Measurements from ENCODE around the gene RLF. TPM values are rescaled to one million over a fixed set of nuclear protein-coding genes. Genes with fewer than 3 reads are reported as not detected.
A peak's percentile ranks its signal among the peaks of the same experiment; 100 is the strongest.

Gene RLF
- total RNA-seq, 4 donors from 2014 or later, result 19.4 to 28.7 (median 27.9) TPM

- WGBS, 2 donors (ENCODE audit: low coverage in 1 of 2), result 15 to 17% methylated on average over 4 to 6 of the region's 7 CpGs
- Histone ChIP-seq H3K4me1 (peaks cover 0 to 3% (median 0%) of the 10 kb centered on the region in 3 donors), H3K4me3 (no peak overlapping the region), H3K9me3 (no peaks in the 10 kb centered on the region), H3K36me3 (no peaks in the 10 kb centered on the region), H3K27ac (no peak overlapping the region), H3K27me3 (peaks cover 29% of the 10 kb centered on the region)
- TF ChIP-seq EP300 (IDR thresholded peaks at IDR 0.05) (no peak), CTCF (IDR thresholded peaks at IDR 0.05) (peak; percentile 65 to 80 (median 71))
- peak; percentile 75 for ATAC-seq
These were observed 17.2 kb upstream of the RLF start for GRCh38 chr1:40143891-40144575.

- TF ChIP-seq EP300 (IDR thresholded peaks at IDR 0.05), result no peak
- TF ChIP-seq POLR2AphosphoS5 (IDR thresholded peaks at IDR 0.05), result no peak
- TF ChIP-seq POLR2A (IDR thresholded peaks at IDR 0.05), result no peak
- no peak for TF ChIP-seq CTCF (IDR thresholded peaks at IDR 0.05)
These were observed 9.6 kb upstream of the RLF start for GRCh38 chr1:40151457-40152079.

GRCh38 chr1:40153073-40153770, 8.0 kb upstream of the RLF start:
- TF ChIP-seq CTCF (IDR thresholded peaks at IDR 0.05) (peak; percentile 49 to 75 (median 56)), POLR2AphosphoS5 (IDR thresholded peaks at IDR 0.05) (no peak)
- Histone ChIP-seq H3K27me3 (peaks cover 4% of the 10 kb centered on the region), H3K4me3 (no peak overlapping the region), H3K4me1 (peaks cover 0 to 3% (median 0%) of the 10 kb centered on the region in 3 donors), H3K9me3 (no peaks in the 10 kb centered on the region), H3K36me3 (no peaks in the 10 kb centered on the region), H3K27ac (no peak overlapping the region)
- 0% methylated on average over 2 of the region's 2 CpGs for WGBS, 2 donors (ENCODE audit: low coverage in 1 of 2)
- peak; percentile 48 for ATAC-seq

More at GRCh38 chr1:40151457-40152079, 9.6 kb upstream of the RLF start:
- no peaks in the 10 kb centered on the region for H3K9me3 ChIP-seq
- H3K27ac ChIP-seq, result no peak overlapping the region
- no peak for ATAC-seq
- 67 to 88% methylated on average over 3 to 6 of the region's 6 CpGs for WGBS, 2 donors (ENCODE audit: low coverage in 1 of 2)
- H3K36me3 ChIP-seq, result no peaks in the 10 kb centered on the region
- no peak overlapping the region for H3K4me3 ChIP-seq
- peaks cover 16% of the 10 kb centered on the region for H3K27me3 ChIP-seq
- H3K4me1 ChIP-seq, result peaks cover 0 to 3% (median 0%) of the 10 kb centered on the region in 3 donors

- Histone ChIP-seq H3K4me1 (peaks cover 0 to 3% (median 0%) of the 10 kb centered on the region in 3 donors), H3K36me3 (no peaks in the 10 kb centered on the region), H3K9me3 (no peaks in the 10 kb centered on the region), H3K4me3 (no peak overlapping the region), H3K27ac (no peak overlapping the region), H3K27me3 (no peaks in the 10 kb centered on the region)
- WGBS, 2 donors (ENCODE audit: low coverage in 1 of 2), result 82 to 84% methylated on average over 3 of the region's 3 CpGs
- ATAC-seq, result no peak
- TF ChIP-seq CTCF (IDR thresholded peaks at IDR 0.05), result no peak
- no peak for TF ChIP-seq POLR2AphosphoS5 (IDR thresholded peaks at IDR 0.05)
- TF ChIP-seq EP300 (IDR thresholded peaks at IDR 0.05), result no peak
- no peak for TF ChIP-seq POLR2A (IDR thresholded peaks at IDR 0.05)
These were observed 6.1 kb upstream of the RLF start for GRCh38 chr1:40155135-40155534.
